GM21717 (cell line): ENCODE data around the gene AKT1.
"Not testable (repeated sequence)": the region's sequence is repeated elsewhere in the genome, so short reads cannot be mapped to it uniquely, and the experiment has no call there.

Experiments
- ATAC-seq: cut with Tn5 transposase; IDR thresholded peaks from one replicate; pipeline ENCODE4 v1.9.1; 2021; ENCODE audit warnings: mild to moderate bottlenecking, moderate library complexity; ENCODE audit not compliant: unreplicated experiment

The AKT1 gene

DNA sequence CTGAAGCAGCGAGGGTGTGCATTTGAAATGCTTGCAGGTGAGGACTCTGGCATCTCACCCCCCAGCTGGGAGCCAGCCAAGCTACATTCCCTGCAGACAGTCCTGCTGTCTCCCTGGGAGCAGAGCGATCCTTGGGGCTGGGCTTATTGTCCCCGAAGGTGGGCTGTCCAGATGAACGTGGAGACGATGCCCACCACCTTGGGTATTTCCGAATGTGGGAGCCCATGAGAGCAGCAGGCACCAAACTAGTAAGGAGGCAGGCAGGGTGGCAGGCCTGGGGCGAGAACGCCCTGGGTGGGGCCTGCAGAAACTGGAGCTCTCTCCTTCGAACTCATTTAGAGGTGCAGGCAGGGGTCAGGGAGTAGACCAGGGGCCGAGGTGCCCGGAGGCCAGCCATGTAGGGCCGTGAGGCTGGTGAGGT lies 23.8 kb upstream of the AKT1 start:
- no peak for ATAC-seq

DNA sequence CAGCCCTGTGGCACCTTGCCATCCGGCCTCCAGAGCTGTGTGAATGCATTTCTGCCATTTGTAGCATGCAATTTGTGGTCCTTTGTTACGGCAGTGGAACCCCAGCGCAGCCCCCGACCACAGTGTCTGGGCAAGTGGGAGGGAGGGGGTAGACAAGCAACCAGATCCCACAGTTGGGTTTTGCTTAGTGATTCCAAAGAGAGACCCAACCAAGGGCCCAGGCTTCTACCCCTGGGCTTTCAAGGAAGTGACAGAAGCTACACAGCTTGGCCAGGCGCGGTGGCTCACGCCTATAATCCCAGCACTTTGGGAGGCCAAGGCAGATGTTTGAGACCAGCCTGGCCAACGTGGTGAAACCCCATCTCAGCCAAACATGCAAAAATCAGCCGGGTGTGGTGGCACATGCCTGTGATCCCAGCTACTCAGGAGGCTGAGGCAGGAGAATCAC lies 23.2 kb upstream of the AKT1 start:
- no peak for ATAC-seq

DNA sequence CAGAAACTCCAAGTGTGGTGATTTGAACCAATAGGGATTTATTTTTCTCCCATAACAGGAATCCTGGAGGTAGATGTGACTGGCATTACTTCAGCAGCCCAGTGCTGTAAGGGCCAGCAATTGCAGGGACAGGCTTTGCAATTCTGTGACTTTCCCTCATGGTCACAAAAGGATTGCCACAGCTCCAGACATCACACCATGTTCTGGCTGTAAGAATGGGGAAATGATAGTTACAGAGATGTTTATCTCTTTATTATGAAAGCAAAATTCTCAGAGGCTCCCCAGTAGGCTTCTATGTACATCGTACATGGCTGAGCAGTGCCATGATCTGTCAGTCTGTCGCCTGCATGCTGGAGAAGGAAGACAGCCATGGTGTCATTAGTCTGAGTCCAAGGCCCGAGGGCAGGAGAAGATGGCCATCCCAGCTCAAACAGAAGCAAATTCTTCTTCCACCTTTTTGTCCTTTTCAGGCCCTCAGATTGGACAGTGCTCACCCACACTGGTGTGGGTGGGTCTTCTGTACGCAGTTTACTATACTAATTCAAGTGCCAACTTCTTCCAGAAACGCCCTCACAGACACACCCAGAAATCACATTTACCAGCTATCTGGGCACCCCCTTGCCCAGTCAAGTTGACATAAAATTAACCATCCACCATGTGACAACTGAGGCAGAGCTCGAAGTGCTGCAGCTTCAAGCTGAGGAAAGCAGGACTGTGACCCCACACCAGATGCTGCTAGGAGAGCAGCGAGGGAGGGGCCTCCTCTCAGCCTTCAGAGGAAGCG lies 22.6 kb upstream of the AKT1 start:
- ATAC-seq: no peak

DNA sequence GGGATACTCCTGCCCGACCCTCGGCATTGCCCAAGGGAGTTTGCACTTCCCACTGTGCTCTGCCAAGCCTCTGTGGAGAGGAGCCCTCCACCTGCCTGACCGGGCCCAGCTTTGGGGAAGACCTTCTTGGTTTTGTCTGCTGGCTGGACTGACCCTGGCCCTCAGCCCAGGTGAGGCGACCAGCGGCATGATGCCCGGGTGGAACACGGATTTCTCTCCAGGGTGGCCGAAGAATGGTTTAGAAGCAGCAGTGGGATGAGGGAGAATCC lies 21.0 kb upstream of the AKT1 start:
- no peak for ATAC-seq

DNA sequence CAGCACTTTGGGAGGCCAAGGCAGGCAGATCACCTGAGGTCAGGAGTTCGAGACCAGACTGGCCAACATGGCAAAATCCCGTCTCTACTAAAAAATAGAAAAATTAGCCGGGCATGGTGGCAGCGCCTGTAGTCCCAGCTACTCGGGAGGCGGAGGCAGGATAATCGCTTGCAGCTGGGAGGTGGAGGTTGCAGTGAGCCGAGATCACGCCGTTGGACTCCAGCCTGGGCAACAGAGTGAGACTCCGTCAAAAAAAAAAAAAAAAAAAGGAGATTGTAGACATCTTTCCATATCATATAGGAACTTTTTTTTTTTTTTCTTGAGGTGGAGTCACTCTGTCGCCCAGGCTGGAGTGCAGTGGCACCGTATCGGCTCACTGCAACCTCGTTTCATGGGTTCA lies 19.2 kb upstream of the AKT1 start:
- not testable (repeated sequence) for ATAC-seq

DNA sequence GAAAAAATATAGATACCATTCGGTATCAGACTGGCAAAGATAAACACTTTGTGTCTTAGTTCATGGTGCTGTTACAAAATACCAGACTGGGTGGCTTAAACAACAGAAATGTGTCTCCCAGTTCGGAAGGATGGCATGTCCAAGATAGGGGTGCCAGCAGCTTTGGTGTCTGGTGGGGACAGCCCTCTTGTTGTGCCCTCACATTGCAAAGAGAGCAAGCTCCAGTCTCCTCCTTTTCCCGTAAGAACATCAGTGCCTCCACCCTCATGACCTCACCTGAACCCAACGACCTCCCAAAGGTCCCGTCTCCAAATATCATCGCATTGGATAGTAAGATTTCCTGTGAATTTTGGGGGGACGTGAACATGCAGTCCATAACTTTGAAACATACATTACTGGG lies 17.7 kb upstream of the AKT1 start:
- no peak for ATAC-seq

DNA sequence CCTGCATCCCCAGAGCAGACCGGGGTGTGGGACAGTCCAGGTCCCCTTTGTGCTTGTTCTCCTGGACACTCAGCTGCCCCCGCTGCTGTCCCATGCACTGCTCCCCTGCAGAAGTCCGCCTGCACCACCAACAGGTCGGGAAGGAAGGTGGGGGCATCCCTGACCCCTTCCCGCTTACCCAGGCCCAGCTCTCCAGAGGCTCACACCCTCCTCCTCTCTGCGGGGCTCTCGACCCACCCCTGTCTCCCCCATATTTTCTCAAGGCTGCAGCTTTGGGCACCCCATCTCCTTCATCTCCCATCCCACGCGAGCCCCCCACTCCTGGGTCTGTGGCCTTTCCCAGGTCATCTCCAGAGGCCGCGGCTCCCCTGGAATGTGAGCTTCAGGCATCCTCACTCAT lies 14.8 kb upstream of the AKT1 start:
- no peak for ATAC-seq

DNA sequence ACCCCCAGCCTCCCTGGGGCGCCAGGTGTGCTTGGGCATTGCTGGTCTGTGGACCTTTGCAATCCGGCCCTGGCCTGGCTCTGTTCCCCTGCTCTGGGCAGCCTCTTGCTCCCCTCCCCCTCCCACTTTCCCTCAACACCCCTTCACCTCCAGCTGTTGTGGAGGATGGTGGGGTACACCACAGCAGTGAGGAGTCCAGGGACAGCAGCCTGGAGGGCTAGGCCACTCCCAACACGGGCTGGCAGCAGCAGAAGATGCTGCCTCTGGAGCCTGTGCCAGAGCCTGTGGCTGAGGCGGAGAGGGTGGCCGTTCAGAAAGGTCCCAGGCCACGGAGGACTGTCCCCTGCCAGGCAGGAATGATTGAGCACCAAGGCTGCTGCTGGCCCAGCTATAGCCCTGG lies 12.9 kb upstream of the AKT1 start:
- ATAC-seq: no peak

DNA sequence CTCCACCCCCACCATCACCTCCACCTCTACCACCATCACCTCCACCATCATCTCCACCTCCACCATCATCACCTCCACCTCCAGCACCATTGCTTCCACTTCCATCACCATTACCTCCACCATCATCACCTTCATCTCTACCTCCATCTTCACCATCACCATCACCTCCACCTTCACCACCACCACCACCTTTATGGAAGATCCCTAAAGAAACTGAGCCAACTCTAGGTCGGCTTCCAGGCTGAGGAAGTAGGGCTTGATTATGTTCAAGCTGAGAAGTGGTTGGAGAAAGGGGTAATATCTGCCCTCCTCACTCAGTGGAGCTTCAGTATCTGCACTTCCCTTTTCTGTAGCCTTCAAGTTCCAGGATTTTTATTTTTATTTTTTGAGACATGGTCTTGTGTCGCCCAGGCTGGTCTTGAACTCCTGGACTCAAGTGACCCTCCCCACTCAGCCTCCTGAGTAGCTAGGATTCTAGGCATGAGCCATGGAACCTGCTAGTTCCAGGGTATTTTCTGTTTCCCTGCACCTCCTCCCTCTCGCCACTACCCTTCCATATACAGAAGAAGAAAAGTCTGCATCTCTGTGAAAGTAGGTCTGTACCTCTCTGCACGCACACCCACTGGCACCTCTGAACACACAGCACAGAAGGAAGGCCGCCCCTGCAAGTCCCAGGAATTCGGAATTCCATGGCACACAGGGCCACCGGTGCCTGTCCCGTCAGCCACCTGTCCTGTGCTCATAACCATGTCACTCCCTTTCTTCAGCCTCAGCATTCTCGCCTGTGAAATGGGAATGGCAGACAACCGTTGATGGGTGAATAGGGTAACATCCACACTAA lies 11.3 kb upstream of the AKT1 start:
- no peak for ATAC-seq

DNA sequence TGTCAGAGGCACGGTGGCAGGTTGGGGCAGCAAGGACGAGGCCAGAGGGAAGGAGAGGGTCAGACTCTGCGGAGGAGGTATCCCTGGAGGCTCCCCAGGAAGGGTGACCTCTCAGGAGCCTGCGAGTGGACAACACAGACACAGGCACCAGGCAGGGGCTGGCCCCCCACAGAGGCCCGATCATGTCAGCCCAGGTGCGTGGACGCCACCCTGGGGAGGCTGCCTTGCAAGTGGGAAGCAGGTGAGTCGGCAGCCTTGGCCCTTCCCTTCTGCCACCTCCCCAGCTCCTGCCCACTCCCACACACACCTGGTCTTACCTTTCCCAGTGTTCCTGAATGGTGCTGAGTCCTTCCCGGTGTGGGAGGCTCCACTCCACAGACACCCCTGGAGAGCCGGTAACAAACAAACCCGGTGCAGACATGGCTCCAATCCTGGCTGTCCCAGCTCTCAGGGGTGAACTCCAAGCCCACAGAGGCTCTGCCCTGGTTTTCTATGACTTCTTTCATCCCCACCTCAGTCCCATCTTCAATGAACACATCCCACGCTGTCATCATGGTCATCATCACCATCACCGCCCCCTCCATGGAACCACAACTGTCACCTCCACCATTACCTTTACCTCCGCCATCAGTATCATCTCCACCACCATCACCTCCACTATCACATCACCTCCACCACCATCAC lies 10.5 kb upstream of the AKT1 start:
- ATAC-seq: no peak

DNA sequence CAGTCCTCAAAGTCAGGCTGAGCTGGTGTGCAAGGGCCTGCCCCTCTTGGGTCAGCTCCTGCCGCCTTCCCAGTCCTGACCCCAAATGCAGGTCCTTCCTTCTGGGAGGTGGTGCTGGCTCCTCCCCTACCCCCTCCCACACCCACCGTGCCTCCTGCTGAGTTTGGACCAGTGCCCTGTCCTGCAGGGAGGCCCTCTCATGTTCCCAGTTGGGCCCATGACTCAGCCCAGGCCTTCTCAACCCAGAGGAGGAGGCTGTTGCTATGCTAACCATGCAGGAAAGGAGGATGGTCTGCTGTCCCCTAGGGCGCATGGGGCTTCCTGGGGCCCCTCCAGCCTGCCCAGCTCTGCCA lies 9.8 kb upstream of the AKT1 start:
- ATAC-seq: no peak

DNA sequence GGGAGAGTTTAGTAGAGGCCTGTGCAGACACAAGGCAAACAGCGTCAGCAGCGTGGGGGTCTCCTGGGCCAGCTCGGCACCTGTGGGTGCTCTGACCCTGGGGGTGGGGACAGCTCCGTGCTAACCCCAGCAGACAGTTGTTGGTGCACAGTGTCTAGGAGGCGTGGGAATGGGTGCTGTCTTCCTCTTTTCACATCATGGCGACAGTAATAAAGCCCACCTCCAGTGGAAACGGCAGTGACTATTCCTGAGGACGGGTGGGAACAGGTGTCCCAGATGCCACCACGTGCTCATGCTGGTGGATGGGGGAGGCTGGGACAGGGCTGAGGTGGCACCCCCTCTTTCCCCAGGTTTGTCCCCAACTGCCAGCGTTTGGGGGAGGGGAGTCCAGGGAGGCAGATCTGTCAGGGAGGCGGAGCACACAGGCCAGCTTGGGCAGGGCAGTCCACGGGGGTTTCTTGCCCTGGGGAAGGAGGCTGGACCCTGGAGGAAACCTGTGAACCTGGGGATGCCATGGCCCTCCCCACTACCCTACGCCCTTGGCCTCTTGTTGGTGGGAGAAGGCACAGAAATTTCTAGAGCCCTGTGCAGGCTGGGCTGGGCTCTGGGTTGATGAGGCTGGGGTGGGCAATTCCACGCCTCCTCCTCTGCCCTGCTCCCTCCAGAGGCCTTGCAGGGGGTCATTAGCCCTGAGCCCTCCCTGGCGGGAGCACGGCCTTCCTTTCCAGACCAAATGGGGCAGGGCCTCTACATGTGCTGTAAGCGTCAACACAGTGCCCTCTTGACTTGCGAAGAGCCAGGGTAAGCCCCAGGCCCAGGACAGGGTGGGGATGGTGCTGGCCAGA lies 9.2 kb upstream of the AKT1 start:
- ATAC-seq: no peak

DNA sequence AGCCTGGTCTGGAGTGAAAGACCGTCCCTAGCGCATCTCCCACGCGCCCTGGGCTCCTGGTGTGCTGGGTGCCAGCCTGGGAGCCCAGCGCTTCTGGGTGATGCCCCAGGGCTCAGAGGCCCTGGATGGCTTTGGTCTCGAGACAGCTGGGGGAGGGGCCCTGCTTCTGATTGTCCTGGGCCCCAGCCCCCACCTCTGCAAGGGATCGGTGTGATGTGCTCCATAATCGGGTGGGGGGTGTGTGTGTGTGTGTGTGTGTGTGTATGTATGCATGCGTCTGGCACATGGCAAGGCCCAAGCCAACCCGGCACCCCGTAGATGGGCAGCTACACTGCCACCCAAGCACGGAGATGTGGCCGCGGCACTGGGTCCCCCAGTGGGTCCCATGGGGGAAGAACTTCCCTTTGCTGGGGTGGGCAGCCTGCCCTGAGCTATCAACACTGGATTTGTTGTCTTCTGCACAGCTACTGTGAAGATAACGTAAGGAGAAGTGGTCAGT lies 8.4 kb upstream of the AKT1 start:
- ATAC-seq: no peak

DNA sequence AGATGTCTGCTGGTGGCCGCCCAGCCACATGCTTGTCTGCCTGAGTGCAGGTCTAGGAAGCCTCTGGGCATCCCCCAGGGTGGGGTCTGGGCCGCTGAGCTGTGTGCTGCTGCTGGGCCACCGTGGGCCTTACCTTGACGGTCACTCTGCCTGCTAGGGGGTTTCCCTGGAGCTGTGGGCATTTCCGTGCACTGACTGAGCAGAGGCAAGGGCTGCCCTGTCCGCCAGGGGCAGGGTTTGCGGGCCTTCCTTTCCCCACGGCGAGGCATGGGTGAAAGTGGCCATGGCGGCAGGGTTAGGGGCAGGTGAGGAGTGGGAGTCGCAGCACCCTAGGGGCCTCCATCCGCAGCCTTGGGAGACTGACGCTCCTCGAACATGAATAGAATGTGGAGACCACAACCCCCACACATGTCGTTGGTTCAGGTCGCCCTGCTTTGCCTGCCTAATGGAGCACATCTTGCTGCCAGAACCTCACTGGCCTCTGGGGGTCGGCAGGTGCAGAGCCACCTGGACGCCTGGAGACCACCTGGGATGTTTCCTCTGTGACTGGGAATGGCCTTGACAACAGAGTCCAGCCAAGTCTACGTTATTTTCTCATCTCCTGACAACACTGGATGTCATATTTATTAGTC lies 7.8 kb upstream of the AKT1 start:
- no peak for ATAC-seq

DNA sequence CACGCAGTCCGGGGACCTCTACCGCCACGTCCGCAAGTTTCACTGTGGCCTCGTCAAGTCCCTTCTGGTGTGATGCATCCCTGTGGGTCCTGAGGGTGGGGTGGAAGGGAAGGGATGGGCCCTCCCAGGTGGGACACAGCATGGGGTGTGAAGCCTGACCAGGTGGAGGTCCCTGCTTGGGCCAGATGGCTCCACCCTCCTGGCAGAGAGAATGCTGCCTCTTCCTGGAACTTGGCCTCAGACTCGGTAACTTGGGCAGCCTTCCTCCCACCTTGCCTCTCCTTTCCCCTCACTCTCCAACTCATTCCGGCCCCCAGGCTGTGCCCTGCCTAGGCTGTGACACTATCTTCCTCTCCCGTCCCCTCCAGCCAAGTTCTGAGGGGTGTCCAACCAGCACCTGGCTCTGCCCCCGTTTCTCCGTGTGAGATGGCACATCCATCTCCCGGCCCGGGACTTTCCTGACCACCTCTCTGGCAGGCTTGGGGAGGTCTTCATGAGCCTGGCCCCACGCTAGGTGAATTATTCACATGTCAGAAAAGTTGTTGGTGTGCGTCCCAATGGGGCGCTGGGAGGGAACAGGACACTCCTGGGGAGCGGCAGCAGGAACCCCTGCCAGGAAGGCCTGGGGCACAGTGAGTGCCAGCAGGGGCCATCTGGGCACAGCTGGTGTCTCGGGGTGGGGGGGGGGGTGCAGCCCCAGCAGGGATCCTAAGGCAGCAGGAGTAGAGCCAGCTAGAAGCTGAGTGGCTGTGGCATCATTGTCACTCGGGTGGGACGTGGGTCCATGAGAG lies 7.0 kb upstream of the AKT1 start:
- no peak for ATAC-seq

DNA sequence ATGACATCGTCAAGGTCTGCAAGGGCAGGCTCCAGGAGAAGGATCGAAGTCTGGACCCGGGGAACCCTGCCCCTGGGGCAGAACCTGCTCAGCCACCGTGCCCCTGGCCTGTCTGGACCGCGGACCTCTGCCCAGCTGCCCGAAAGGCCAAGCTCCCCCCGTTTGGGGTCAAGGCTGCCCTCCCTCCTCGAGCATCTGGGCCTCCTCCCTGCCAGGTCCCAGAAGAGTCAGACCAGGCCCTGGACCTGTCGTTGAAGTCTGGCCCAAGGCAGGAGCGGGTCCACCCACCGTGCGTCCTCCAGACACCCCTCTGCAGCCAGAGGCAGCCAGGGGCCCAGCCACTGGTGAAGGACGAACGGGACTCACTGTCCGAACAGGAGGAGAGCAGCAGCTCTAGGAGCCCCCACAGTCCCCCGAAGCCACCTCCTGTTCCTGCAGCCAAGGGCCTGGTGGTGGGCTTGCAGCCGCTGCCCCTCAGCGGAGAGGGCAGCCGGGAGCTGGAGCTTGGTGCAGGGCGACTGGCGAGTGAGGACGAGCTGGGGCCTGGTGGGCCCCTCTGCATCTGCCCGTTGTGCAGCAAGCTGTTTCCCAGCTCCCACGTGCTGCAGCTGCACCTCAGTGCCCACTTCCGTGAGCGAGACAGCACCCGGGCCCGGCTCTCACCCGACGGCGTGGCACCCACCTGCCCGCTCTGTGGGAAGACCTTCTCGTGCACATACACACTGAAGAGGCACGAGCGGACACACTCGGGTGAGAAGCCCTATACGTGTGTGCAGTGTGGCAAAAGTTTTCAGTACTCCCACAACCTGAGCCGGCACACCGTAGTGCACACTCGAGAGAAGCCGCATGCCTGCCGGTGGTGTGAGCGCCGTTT lies 6.2 kb upstream of the AKT1 start:
- ATAC-seq: no peak

DNA sequence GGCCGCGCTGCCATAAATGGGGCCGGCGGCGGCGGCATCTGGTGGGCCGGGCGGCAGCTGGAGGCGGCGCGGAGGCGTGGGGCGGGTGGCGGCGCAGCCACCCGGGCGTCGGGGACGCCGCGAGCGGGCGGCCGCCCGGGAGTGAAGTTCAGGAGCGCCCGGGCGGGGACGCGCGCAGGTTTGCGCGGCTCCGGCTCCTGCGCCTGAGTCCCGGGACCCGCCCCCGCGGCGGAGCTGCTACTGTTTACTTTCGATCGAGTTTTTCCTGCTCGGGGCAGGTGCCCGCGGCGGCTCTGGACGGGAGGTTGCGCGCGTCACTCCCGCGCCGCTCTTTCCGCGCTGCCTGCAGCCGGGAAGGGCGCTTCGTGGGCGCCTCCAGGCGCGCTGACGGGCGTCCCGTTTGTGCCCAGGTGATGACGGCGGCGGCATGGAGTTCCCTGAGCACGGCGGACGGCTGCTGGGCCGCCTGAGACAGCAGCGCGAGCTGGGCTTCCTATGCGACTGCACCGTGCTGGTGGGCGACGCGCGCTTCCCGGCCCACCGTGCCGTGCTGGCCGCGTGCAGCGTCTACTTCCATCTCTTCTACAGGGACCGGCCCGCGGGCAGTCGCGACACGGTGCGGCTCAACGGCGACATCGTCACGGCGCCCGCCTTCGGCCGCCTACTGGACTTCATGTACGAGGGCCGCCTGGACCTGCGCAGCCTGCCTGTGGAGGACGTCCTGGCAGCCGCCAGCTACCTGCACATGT lies 5.4 kb upstream of the AKT1 start, which contains the start of gene ZBTB42:
Gene ZBTB42, plus strand, starts transcription at position 331 of the 749 bp plus-strand sequence. Its CDS starts 97 bp downstream, at position 428.
- peak; percentile 29 for ATAC-seq
